Tongue (tissue), 2 donors: Measurements from ENCODE around the gene TNFSF9. TPM values are rescaled to one million over a fixed set of nuclear protein-coding genes. Genes with fewer than 3 reads are reported as not detected.
A peak's percentile ranks its signal among the peaks of the same experiment; 100 is the strongest.

ENCODE experiments used
- DNase-seq: peaks from one replicate; pipeline ENCODE4 v3.0.0-alpha.2; 2015
- total RNA-seq: library from RNA; depleted of rRNA; stranded (reverse); fragments of >200 nt; gene quantifications from one replicate; pipeline ENCODE4 v1.2.3, GENCODE V29; 2014

The TNFSF9 gene
- total RNA-seq = 0.62 TPM

DNA sequence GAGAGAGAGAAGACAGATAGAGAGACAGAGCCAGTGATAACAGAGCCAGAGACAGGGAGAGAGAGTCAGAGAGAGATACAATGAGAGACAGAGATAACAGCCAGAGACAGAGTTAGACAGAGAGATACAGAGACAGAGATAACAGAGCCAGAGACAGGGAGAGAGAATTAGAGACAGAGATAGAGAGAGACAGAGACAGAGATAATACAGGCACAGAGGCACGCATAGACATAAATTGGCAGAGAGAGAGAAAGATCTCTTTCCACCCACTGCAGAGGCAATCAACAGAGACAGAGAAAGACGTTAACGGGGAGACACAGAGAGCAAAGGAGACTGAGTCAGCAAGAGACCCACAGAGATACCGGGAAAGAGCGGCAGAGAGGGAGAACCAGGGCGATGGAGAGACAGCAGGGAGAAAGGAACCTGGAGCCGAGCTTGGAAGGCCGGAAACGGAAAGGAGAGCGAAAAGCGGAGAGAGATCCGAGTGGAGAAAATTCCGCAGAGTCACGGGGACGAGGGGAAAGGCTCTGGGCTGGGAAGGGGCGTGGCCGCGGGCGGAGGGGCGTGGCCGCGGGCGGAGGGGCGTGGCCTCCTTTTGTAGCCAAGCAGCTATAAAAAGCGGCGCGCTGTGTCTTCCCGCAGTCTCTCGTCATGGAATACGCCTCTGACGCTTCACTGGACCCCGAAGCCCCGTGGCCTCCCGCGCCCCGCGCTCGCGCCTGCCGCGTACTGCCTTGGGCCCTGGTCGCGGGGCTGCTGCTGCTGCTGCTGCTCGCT, at the start of gene TNFSF9:
Gene TNFSF9 (plus strand): TSS at position 641 of the 777 bp plus-strand sequence. CDS start 11 bp downstream, at position 652.
- peak; percentile 91 for DNase-seq

DNA sequence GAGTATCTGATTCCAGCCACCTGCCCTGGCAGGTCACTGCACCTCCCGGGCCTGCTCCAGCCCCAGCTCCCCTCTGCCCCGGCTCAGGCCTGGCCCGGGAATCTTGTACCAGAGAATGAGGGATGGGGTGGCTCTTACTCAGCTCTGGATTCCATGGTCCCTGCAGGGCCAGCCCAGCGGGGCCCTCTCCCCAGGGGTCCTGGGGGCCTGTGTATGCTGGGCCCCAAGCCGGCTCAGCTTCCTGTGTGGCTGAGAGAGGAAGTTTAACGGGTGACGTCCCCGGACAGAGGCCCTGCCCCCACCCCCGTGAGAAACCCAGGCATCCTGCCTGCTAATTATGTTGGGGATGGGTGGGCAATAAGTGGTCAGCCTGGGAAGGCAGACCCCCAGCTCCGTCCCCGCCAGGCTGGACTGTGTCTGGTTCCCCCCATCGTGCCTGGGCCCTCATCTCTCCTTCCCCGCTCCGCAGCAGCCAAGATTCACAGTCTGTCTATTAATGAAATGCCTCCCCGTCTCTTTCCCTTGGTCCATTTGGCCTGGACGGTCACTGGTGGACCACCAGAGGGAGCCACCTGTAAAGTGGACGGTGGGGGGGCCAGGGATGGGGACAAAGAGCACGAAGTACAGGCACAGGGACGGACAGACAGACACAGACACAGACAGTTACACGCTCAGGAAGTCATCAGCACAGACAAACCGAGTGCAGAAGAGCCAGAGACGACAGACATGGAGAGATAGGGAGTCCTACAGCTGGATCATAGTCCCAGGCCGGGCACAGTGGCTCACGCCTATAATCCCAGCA, 49.1 kb upstream of the TNFSF9 start, which contains the start of gene DENND1C:
Gene DENND1C (minus strand): TSS at position 247 of the 802 bp plus-strand sequence. CDS start 92 bp downstream, at position 155.
- DNase-seq = no peak

GRCh38 chr19:6482343-6482686, 48.5 kb upstream of the TNFSF9 start:
- DNase-seq = no peak

GRCh38 chr19:6483235-6483634, 47.6 kb upstream of the TNFSF9 start:
- DNase-seq = no peak

- DNase-seq = no peak
These were observed 46.6 kb upstream of the TNFSF9 start for GRCh38 chr19:6484230-6484629.

DNA sequence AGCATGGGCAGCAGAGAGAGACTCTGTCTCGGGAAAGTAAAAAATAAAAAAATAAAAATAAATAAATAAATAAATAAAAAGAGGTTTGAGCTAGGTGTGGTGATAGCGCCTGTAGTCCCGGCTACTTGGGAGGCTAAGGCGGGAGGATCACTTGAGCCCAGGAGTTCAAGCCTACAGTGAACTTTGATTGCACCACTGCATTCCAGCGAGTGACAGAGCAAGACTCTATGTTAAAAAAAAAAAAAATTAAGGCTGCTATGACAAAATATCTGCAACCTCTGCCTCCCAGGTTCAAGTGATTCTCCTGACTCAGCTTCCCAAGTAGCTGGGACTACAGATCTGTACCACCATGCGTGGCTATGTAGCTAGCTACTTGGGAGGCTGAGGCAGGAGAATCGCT, 46.0 kb upstream of the TNFSF9 start:
- DNase-seq = no peak

DNA sequence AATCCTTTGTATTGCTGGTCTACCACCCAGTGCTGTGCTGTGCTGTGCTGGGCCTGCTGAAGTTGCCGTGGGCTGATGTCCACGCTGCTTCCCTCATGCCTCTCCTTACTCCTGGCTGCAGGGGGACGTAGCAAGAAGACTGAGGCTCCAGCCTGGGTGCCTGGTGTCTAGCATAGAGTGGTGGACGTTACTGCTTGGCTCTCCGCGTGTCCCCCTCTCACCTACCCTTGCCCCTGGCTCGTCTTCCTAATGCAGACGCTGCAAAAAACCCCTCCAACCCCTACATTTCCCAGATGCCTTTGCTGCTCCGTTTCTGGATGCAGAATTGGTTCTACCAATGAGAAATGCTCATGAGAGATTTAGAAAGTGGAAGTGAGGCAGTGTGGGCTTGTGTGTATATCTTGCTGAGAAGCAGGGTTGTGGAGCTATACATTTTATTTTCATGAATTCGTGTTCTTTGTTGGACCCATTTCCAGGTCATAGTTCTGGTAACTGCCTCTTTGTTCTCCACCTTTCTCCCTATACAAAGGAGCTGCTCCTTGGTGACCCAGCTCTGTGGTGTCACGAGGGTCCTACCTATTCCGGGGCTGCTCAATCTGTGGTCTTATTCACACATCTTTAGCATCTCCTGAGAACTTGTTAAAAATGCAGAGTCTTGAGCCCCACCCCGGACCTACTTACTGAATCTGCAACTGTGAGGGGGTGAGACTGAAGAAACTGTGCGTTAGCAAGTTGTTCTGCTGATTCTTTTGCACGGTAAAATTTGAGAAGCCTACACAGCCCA, 41.4 kb upstream of the TNFSF9 start:
- DNase-seq = no peak

GRCh38 chr19:6490134-6490533, 40.7 kb upstream of the TNFSF9 start:
- no peak for DNase-seq

DNA sequence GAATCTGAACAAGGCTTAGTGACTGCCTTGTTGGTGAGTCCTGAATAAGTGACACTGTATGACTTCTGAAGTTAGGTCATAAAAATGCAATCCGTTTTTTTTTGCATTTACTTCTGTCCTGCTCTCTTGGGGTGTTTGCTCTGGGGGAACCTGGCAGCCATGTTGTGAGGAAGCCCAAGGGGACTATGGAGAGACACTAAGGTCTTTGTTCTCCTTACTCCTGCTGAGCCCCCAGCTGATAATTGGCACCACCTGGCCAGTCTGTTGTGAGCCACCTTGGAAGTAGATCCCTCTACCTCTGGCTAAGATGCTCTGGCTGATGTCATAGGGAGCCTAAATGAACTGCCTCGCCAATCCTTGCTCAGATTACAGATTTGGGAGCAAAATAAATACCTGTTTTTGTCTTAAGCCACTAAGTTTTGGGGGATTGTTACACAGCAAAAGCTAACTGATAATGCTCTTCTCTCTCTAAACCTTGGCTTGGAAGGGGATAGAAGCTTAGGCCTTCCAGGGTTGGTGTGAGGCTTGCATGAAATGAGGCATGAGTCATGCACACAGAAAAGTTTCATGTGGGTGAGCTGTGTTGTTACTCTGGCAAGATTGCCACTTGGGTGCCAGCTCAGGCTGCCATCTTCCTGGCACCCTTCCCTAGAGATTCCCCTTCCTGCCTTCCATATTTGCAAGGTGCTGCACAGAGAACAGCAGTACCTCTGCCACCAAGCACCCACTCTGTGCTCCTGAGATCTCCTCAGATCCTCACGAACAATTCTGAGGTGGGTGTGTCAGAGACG, 38.8 kb upstream of the TNFSF9 start:
- no peak for DNase-seq

GRCh38 chr19:6494438-6495036, 36.3 kb upstream of the TNFSF9 start:
- DNase-seq = no peak

DNA sequence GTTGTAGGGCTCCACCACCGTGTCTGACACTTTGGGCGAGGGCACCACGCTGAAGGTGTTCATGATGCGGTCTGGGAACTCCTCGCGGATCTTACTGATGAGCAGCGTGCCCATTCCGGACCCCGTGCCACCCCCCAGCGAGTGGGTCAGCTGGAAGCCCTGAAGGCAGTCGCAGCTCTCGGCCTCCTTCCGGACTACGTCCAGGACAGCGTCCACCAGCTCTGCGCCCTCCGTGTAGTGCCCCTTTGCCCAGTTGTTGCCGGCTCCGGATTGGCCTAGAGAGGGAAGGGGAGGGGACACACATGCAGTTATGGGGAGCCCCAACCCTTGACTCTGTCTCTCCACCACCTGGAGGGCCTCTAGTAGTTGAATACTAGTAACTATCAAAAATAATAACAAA, 34.9 kb upstream of the TNFSF9 start:
- no peak for DNase-seq

GRCh38 chr19:6498294-6499036, 32.4 kb upstream of the TNFSF9 start:
- no peak for DNase-seq

DNA sequence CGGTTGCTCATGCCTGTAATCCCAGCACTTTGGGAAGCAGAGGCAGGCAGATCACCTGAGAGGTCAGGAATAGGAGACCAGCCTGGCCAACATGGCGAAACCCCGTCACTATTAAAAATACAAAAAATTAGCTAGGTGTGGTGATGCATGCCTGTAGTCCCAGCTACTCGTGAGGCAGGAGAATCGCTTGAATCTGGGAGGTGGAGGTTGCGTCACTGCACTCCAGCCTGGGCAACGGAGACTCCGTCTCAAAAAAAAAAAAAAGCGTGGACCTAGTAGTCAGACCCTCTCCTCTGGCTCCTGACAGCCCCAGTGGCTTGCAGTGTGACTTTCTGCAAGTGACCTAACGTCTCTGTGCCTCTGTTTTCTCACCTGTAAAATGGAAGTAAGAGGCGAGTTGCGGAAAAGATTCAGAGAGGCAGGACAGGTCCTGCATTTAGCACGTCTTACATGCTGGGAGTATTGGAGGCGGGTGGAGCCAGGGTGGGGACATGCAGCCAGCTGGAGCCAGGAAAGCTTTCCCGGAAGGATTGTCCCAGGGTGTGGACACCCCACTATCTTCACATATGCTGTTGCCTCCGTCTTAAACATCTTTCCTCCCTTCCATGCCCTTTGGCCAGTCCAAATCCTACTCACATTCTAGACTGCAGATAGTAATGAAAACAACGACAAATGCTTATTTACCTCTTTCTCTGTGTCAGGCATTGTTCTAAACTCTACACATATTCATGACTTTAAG, 31.6 kb upstream of the TNFSF9 start:
- DNase-seq = no peak

DNA sequence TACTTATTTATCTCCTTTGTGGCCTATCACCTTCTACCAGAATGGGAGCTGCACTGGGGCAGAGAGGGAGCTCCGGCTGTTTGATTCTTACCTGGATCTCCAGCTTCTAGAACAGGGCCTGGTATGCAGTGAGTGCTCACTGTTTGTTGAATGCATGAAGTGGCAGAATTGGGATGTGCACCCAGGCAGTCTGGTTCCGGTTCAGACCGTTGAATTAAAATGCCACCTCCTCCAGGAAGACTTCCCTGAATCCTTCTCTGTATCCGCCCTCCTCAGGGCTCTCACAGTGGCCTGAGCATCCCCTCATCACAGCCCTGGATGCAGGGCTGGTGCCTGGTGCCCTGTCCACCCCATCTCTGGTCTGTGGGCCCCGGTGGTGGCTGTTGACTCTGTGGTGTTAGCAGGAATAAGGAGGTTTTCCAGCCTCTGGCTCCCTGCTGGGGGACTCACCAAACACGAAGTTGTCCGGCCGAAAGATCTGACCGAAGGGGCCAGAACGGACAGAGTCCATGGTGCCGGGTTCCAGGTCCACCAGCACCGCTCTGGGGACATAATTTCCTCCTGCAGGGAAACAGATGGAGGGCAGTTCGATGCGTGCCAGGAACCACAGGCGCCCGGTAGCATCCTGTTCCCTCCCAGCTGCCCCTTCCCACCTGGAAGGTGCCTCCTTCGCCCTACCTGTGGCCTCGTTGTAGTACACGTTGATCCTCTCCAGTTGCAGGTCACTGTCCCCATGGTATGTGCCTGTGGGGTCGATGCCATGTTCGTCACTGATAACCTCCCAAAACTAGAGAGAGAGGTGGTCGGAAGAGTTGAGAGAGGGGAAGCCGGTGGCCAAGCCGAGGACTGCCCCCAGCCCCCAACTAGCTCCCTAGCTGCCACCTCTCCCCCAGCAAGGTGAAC, 29.7 kb upstream of the TNFSF9 start:
- no peak for DNase-seq

GRCh38 chr19:6501740-6502648, 28.8 kb upstream of the TNFSF9 start, which contains the start of gene TUBB4A:
Gene TUBB4A, minus strand, starts transcription at chr19:6502309. Its CDS starts 97 bp downstream, at chr19:6502212.
- no peak for DNase-seq

DNA sequence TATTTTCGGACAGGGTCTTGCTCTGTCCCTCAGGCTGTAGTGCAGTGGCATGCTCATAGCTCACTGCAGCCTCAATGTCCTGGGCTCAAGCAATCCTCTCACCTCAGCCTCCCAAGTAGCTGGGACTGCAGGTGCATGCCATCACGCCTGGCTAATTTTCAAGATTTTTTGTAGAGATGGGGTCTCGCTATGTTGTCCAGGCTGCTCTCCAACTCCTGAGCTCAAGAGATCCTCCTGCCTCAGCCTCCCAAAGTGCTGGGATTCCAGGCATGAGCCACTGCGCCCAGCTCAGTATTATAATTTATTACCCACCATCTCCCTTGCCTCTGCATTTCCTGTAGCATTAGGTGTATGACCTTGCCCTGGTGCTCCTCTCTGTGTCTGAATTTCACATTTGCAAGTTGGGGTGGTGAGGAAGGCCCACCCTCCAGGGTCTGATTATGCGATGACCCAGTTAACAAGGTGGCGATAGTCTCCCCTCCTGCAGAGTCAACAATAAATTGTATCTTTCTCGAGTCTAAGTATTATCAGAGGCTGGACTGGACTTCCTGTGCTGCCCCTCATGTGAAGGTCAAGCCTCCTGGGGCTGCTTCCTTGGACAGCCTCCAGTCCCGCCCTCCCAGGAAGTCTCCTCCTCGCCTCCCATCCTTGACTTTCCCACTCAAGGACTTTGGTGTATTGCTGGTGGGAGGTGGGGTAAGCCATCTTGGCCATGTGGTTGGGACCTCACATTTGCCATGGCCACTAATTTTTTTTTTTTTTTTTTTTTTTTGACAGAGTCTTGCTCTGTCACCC, 27.2 kb upstream of the TNFSF9 start:
- no peak for DNase-seq
